ENCODE data around the gene NDUFAF7.

- TF ChIP-seq CTCF (optimal IDR thresholded peaks at IDR 0.05 in 1 of 3, IDR thresholded peaks at IDR 0.05 in 1 of 3, conservative IDR thresholded peaks at IDR 0.05 in 1 of 3; ENCODE audit: extremely low read depth in 1 of 3, insufficient read depth in 2 of 3, low read length in 3 of 3) (no peak), EZH2 (IDR thresholded peaks at IDR 0.05; ENCODE audit: low read length) (no peak)
These were observed 27.8 kb upstream of the NDUFAF7 start for GRCh38 chr2:37203708-37204107.
